Endodermal cell (in vitro differentiated cells): ENCODE measurements around the gene ZBTB7C. TPM values are rescaled to one million over a fixed set of nuclear protein-coding genes. Genes with fewer than 3 reads are reported as not detected.

Experiments
- DNase-seq: peaks from one replicate; pipeline ENCODE4 v3.0.0-alpha.2; 2017
- H3K27ac ChIP-seq: 2 replicates; pipeline ENCODE4 v1.5.1; 2013; ENCODE audit warnings: mild to moderate bottlenecking, low read depth, low read length, moderate library complexity
- H3K27me3 ChIP-seq: 2 replicates; pipeline ENCODE4 v1.6.1; 2013; ENCODE audit warnings: mild to moderate bottlenecking, low read length, moderate library complexity; ENCODE audit not compliant: insufficient read depth, control insufficient read depth, poor library complexity, severe bottlenecking
- H3K36me3 ChIP-seq: 2 replicates; pipeline ENCODE4 v1.7.0; 2013; ENCODE audit warnings: mild to moderate bottlenecking, low read length, moderate library complexity; ENCODE audit not compliant: control insufficient read depth, insufficient read depth
- H3K4me1 ChIP-seq: one replicate; pipeline ENCODE4 v1.7.0; 2013; ENCODE audit warnings: low read length; ENCODE audit not compliant: control insufficient read depth, insufficient read depth
- H3K4me3 ChIP-seq: 2 replicates; pipeline ENCODE4 v1.5.1; 2013; ENCODE audit warnings: mild to moderate bottlenecking, low read length, moderate library complexity
- H3K9ac ChIP-seq: 2 replicates; pipeline ENCODE4 v1.6.1; 2013; ENCODE audit warnings: mild to moderate bottlenecking, low read length, moderate library complexity; ENCODE audit not compliant: poor library complexity, severe bottlenecking; ENCODE audit errors: extremely low read depth
- H3K9me3 ChIP-seq: 2 replicates; pipeline ENCODE4 v1.6.1; 2013; ENCODE audit warnings: mild to moderate bottlenecking, low read length, moderate library complexity; ENCODE audit not compliant: control insufficient read depth
- H3K27ac Mint-ChIP-seq: 2 replicates; pipeline ENCODE4 v1.8.0; 2020; ENCODE audit warnings: mixed read lengths
- H3K27me3 Mint-ChIP-seq: 2 replicates; pipeline ENCODE4 v1.8.0; 2021; ENCODE audit warnings: mild to moderate bottlenecking, mixed read lengths; ENCODE audit not compliant: insufficient read depth
- H3K36me3 Mint-ChIP-seq: 2 replicates; pipeline ENCODE4 v1.8.0; 2020; ENCODE audit warnings: low read depth, mixed read lengths
- H3K4me1 Mint-ChIP-seq: 2 replicates; pipeline ENCODE4 v1.8.0; 2020; ENCODE audit warnings: mixed read lengths
- H3K4me3 Mint-ChIP-seq: 2 replicates; pipeline ENCODE4 v1.8.0; 2020; ENCODE audit warnings: mild to moderate bottlenecking, moderate library complexity, mixed read lengths
- H3K9me3 Mint-ChIP-seq: 2 replicates; pipeline ENCODE4 v1.8.0; 2020; ENCODE audit warnings: mild to moderate bottlenecking, mixed read lengths
- WGBS, 2 experiments: methylation state at CpG; one replicate each; pipeline versions ENCODE4 v1.1.5 to v1.1.7; 2013; ENCODE audit warnings: missing lambda C conversion rate in 2 of 2, mixed read lengths in 1 of 2; ENCODE audit not compliant: insufficient coverage in 1 of 2, insufficient read length in 1 of 2; 5-methylcytosine and 5-hydroxymethylcytosine counted together
- total RNA-seq, 2 donors: library from RNA; stranded (reverse); fragmentation: NEBNext Ultra II Directional in 1 of 2; extraction: Animal tissue kit (Norgen Biotek cat#: 25700) in 1 of 2; gene quantifications; 2 replicates in 1 of 2; 3 replicates in 1 of 2; pipeline ENCODE4 v1.2.1, GENCODE V29; 2021
- TF ChIP-seq, protein P1 (sequence below): fragments of 200-600 bp; sonication (generic); conservative IDR thresholded peaks from 2 replicates; pipeline ENCODE4 v1.5.0; 2021; ENCODE audit warnings: antibody characterized with exemption, mild to moderate bottlenecking

The ZBTB7C gene
- total RNA-seq, 2 donors from 2014 or later = 0.31 to 0.62 TPM

DNA sequence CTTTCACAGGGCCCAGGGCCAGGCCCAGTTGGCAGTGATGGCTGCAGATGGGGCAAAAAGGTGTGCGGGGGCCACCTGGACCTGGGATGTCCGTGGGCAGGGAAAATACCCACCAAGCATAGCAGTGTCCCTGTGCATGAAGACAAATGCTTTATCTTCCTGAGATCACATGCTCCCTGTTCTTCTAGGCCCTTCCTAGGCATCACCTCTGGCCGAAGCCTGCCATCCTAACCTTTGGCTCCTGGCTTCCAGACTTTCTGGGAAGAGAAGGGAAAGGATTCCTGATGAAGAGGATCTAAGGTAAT lies 373.7 kb downstream of the ZBTB7C start:
- Mint-ChIP-seq H3K4me1 (peaks cover 14% of the 10 kb centered on the region), H3K27me3 (no peaks in the 10 kb centered on the region), H3K4me3 (no peak overlapping the region), H3K36me3 (no peaks in the 10 kb centered on the region), H3K27ac (no peak overlapping the region), H3K9me3 (no peaks in the 10 kb centered on the region)
- no peak overlapping the region for H3K27ac ChIP-seq
- DNase-seq = peak; percentile 21
- H3K4me3 ChIP-seq = no peak overlapping the region
- H3K36me3 ChIP-seq = no peaks in the 10 kb centered on the region
- TF ChIP-seq, protein P1, sequence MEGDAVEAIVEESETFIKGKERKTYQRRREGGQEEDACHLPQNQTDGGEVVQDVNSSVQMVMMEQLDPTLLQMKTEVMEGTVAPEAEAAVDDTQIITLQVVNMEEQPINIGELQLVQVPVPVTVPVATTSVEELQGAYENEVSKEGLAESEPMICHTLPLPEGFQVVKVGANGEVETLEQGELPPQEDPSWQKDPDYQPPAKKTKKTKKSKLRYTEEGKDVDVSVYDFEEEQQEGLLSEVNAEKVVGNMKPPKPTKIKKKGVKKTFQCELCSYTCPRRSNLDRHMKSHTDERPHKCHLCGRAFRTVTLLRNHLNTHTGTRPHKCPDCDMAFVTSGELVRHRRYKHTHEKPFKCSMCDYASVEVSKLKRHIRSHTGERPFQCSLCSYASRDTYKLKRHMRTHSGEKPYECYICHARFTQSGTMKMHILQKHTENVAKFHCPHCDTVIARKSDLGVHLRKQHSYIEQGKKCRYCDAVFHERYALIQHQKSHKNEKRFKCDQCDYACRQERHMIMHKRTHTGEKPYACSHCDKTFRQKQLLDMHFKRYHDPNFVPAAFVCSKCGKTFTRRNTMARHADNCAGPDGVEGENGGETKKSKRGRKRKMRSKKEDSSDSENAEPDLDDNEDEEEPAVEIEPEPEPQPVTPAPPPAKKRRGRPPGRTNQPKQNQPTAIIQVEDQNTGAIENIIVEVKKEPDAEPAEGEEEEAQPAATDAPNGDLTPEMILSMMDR = no peak
- H3K27me3 ChIP-seq = no peaks in the 10 kb centered on the region
- H3K4me1 ChIP-seq = peaks cover 9% of the 10 kb centered on the region
- no peaks in the 10 kb centered on the region for H3K9me3 ChIP-seq
- no peak overlapping the region for H3K9ac ChIP-seq
- 92 to 94% methylated on average over 3 of the region's 3 CpGs for WGBS, 2 experiments

DNA sequence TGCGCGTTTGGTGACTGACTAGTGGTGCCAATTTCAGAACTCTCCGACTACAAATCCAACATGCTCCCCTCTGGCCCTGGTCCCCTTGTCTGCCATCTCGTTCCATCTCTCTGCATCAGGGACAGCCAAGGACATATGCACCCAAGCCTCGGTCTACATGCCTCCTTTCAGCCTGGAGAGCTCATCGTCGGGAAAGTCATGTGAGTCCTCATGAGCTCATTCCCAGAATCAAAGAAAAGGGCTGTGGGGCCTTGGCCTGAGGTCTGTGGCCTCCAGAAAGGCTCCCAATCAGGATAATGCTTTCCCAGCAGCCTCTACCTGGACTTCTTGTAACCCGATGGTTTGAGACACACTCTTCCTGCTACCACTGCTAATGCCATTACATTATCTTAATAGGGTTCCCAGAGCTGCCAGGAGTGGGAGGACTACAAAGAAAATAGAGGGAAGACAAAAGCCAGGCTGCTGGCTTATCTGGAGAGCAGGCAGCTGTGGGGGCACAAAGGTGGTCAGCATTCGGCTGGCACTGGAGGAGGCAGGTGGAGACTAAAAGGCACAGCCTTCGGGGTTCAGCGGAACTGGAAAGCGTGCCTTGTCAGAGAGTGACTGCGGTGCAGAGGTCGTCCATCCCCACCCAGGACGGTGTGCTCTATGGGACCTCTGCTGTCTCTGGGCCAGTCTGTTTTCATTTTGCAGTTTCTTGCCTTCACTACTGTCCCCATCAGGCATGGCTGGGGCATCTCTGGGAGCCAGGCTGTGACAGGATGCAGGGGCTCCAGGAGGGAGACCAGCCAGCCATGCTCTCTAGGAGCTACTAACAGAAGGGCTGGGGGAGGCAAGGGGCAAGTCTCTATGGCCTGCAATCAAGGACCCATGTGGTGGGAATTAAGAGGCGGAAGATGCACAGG lies 374.3 kb downstream of the ZBTB7C start:
- H3K4me3 Mint-ChIP-seq = no peak overlapping the region
- WGBS, 2 experiments = 90 to 93% methylated on average over 9 to 16 of the region's 16 CpGs
- no peaks in the 10 kb centered on the region for H3K36me3 Mint-ChIP-seq

DNA sequence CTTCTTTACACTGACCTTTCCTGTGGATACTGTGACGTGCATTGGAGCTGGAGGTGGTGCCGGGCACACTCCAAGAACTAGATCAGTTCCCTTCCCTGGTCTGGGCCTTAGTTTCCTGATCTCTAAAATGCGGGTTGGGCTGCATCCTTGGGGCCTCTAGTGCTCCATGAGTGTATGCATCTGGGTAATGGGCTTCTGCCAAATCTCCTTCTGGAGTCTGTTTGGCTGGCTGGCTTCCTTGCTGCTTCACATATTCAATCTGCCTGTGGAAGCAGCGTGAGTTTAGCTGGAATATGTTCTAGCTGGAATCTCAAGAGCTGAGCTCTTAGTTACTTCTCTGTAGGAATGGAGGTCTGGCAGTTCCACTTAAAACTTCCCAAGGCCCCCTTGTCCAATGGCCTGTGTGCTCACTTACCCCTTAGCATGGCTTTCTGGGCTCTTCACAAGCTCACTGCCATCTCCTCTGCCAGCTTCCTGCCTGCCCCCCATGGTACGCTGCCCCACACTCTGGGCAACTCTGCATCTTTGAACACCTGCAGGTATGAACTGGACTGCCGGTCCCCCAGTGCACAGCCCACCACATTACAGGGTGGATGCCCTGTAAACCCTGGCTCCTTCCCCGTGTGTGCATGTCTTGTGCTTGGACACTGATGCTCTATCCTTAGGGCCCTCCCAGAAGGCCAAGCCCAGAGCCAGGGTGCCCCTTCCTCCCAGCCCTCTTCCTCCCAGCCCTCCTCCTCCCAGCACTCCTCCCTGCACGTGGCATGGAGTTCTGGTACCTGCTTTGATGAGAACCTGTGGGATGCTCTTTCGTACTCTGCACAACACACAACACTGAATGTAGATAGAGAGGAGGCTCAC lies 375.2 kb downstream of the ZBTB7C start:
- H3K4me1 ChIP-seq = peaks cover 9% of the 10 kb centered on the region
- H3K27me3 ChIP-seq = no peaks in the 10 kb centered on the region
- H3K4me3 Mint-ChIP-seq = no peak overlapping the region
- no peaks in the 10 kb centered on the region for H3K27me3 Mint-ChIP-seq
- H3K4me1 Mint-ChIP-seq = peaks cover 14% of the 10 kb centered on the region
- H3K36me3 Mint-ChIP-seq = no peaks in the 10 kb centered on the region
- no peak overlapping the region for H3K27ac Mint-ChIP-seq
- no peak overlapping the region for H3K9ac ChIP-seq
- H3K9me3 Mint-ChIP-seq = no peaks in the 10 kb centered on the region
- H3K27ac ChIP-seq = no peak overlapping the region
- 93% methylated on average over 2 to 9 of the region's 9 CpGs for WGBS, 2 experiments
- TF ChIP-seq, protein P1 = no peak
- no peaks in the 10 kb centered on the region for H3K36me3 ChIP-seq
- H3K4me3 ChIP-seq = no peak overlapping the region
- DNase-seq = peak; percentile 31
- no peaks in the 10 kb centered on the region for H3K9me3 ChIP-seq

More for the DNA sequence above, 374.3 kb downstream of the ZBTB7C start:
- no peak overlapping the region for H3K9ac ChIP-seq
- peaks cover 9% of the 10 kb centered on the region for H3K4me1 ChIP-seq
- peaks cover 14% of the 10 kb centered on the region for H3K4me1 Mint-ChIP-seq
- no peaks in the 10 kb centered on the region for H3K9me3 ChIP-seq
- H3K27ac ChIP-seq = no peak overlapping the region
- H3K27ac Mint-ChIP-seq = no peak overlapping the region
- TF ChIP-seq, protein P1 = no peak
- DNase-seq = peak; percentile 37
- no peaks in the 10 kb centered on the region for H3K9me3 Mint-ChIP-seq
- no peaks in the 10 kb centered on the region for H3K27me3 Mint-ChIP-seq
- no peaks in the 10 kb centered on the region for H3K27me3 ChIP-seq
- no peak overlapping the region for H3K4me3 ChIP-seq
- H3K36me3 ChIP-seq = no peaks in the 10 kb centered on the region
